ENCODE measurements around the gene USP24.

Gene USP24

DNA sequence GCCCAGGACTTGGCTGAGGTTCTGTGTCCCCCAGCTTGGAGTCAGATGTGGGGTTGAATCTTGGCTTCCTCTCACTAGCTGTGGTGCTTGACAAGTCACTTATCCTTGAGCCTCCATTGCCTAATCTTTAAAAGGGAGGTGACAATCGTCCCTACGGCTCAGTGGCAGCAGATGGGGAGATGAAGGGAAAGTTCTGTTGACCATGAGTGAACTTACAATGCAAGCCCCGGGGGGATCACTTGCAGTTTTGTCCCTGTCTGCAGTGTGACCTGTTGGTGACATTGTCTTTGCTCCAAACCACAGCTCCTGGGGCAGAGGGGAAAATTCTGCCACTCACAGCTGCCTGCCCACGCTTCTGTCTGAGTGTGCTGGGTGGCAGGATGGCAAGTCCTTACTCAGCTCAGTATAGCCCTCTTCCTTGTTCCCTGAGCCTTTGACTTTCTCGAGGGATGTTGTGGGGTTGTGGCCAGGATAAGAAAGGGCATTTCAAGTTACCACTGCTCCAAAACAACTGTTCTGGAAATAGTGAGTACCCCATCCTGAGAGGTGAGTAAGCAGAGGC lies 174.2 kb downstream of the USP24 start:
- H3K4me3 ChIP-seq (ENCODE audit: low read depth in 1 of 2, low read length in 1 of 2): no peak overlapping the region
- H3K9me3 ChIP-seq: no peaks in the 10 kb centered on the region
- no peak overlapping the region for H3K27ac ChIP-seq
- peaks cover 40% of the 10 kb centered on the region for H3K27me3 ChIP-seq
- no peaks in the 10 kb centered on the region for H3K36me3 ChIP-seq
- no peak for TF ChIP-seq CTCF (IDR thresholded peaks at IDR 0.05)
- peaks cover 45 to 53% of the 10 kb centered on the region in 2 experiments for H3K4me1 ChIP-seq (ENCODE audit: control insufficient read depth in 1 of 2, insufficient read depth in 1 of 2, low read depth in 1 of 2, low read length in 1 of 2)

DNA sequence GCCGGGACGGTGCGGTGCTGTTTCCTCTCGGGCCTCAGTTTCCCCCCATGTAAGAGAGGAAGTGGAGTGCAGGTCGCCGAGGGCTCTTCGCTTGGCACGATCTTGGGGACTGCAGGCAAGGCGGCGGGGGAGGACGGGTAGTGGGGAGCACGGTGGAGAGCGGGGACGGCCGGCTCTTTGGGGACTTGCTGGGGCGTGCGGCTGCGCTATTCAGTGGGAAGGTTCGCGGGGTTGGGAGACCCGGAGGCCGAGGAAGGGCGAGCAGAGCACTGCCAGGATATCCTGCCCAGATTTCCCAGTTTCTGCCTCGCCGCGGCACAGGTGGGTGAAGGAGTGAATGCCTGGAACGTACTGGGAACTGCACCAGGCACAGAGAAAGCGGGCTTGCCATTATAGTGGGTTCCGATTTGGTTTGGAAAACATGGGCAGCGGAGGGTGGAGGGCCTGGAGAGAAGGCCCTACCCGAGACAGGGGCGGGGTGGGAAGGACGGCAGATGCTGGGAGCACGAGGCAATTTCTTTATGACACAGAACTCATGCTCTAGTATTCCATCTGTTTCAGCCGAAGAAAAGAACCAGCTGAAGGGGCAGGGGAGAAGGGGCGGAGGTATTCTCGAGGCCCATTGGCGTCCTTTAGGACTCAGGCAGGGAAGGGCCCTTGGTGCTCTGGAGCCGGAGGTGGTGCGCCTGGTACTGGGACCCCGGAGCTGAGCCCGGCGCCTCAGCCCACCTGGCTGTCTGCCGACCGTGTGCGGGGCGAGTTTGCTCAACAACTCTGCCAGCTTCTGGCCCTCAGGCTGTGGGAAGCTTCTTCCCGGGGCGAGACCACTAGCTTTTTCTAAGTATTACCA lies 174.9 kb downstream of the USP24 start:
- no peak overlapping the region for H3K27ac ChIP-seq
- H3K27me3 ChIP-seq: peaks cover 40% of the 10 kb centered on the region
- H3K9me3 ChIP-seq: no peaks in the 10 kb centered on the region
- no peak for TF ChIP-seq CTCF (IDR thresholded peaks at IDR 0.05)
- H3K36me3 ChIP-seq: no peaks in the 10 kb centered on the region
- peak overlapping the region; percentile 34 to 63 for H3K4me3 ChIP-seq (ENCODE audit: low read depth in 1 of 2, low read length in 1 of 2)
- H3K4me1 ChIP-seq (ENCODE audit: control insufficient read depth in 1 of 2, insufficient read depth in 1 of 2, low read depth in 1 of 2, low read length in 1 of 2): peaks cover 52 to 60% of the 10 kb centered on the region in 2 experiments

- peaks cover 40% of the 10 kb centered on the region for H3K27me3 ChIP-seq
- TF ChIP-seq CTCF (IDR thresholded peaks at IDR 0.05): no peak
- no peaks in the 10 kb centered on the region for H3K36me3 ChIP-seq
- peak within 1 kb of the TSS; percentile 34 to 63 for H3K4me3 ChIP-seq (ENCODE audit: low read depth in 1 of 2, low read length in 1 of 2)
- no peaks in the 10 kb centered on the region for H3K9me3 ChIP-seq
- H3K4me1 ChIP-seq (ENCODE audit: control insufficient read depth in 1 of 2, insufficient read depth in 1 of 2, low read depth in 1 of 2, low read length in 1 of 2): peaks cover 59 to 68% of the 10 kb centered on the region in 2 experiments
- no peak within 1 kb of the TSS for H3K27ac ChIP-seq
These were observed 175.7 kb downstream of the USP24 start, which contains the start of gene PCSK9 for GRCh38 chr1:55039342-55040082. PCSK9 (plus strand) TSS chr1:55039548; CDS start chr1:55039838, 290 bp downstream.

DNA sequence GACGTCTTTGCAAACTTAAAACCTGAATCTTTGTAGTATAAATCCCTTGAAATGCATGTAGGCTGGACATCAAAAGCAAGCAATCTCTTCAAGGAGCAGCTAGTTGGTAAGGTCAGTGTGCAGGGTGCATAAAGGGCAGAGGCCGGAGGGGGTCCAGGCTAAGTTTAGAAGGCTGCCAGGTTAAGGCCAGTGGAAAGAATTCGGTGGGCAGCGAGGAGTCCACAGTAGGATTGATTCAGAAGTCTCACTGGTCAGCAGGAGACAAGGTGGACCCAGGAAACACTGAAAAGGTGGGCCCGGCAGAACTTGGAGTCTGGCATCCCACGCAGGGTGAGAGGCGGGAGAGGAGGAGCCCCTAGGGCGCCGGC lies 176.2 kb downstream of the USP24 start:
- peak overlapping the region in 1 of 2 experiments; percentile 34 for H3K4me3 ChIP-seq (ENCODE audit: low read depth in 1 of 2, low read length in 1 of 2)

DNA sequence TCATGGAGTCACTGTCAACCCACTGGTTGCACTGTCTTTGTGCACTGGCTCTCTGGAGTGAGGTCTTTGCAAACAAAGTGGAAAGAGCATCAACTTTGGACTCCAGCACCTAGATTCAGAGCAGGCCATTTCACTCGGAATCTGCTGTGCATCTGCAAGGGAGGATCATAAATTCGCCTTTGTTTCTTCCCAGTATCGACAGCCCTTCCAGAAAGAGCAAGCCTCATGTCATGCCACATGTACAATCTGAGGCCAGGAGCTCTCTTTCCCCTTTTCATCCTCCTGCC lies 176.7 kb downstream of the USP24 start:
- Histone ChIP-seq H3K27ac (no peak overlapping the region), H3K4me3 (ENCODE audit: low read depth in 1 of 2, low read length in 1 of 2) (no peak overlapping the region), H3K36me3 (no peaks in the 10 kb centered on the region), H3K4me1 (ENCODE audit: control insufficient read depth in 1 of 2, insufficient read depth in 1 of 2, low read depth in 1 of 2, low read length in 1 of 2) (peaks cover 59 to 74% of the 10 kb centered on the region in 2 experiments), H3K27me3 (peaks cover 40% of the 10 kb centered on the region), H3K9me3 (no peaks in the 10 kb centered on the region)
- no peak for TF ChIP-seq CTCF (IDR thresholded peaks at IDR 0.05)

More for the DNA sequence above, 176.2 kb downstream of the USP24 start:
- no peak for TF ChIP-seq CTCF (IDR thresholded peaks at IDR 0.05)
- H3K27ac ChIP-seq: no peak overlapping the region
- no peaks in the 10 kb centered on the region for H3K36me3 ChIP-seq
- peaks cover 40% of the 10 kb centered on the region for H3K27me3 ChIP-seq
- H3K9me3 ChIP-seq: no peaks in the 10 kb centered on the region
- peaks cover 59 to 70% of the 10 kb centered on the region in 2 experiments for H3K4me1 ChIP-seq (ENCODE audit: control insufficient read depth in 1 of 2, insufficient read depth in 1 of 2, low read depth in 1 of 2, low read length in 1 of 2)
